ENCODE data around the gene EPS8. TPM values are rescaled to one million over a fixed set of nuclear protein-coding genes. Genes with fewer than 3 reads are reported as not detected.

Gene EPS8
- total RNA-seq, 1 experiment from 2014 or later, result 85.3 TPM

DNA sequence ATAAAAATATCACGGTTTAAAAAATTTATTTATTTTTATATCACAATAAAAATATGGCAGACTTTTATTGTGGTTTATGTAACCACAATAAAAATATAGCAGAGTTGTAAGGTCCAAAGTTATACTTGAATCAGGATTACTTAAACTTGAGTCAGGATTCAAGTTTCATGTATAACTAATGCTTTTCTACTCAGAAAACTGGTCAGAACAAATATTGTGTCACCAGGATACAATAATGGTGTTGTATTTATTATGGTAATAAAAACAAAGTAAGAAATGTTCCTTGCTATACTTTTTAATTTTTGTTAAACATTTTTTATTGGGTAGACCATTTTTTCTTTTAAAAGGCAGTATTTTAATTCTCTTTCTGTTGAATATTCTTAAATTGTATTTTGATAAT, 29.2 kb upstream of the EPS8 start:
- Mint-ChIP-seq H3K36me3 (ENCODE audit: insufficient read depth, unreplicated experiment) (no peaks in the 10 kb centered on the region), H3K4me3 (ENCODE audit: unreplicated experiment) (no peak overlapping the region), H3K27ac (ENCODE audit: low read depth, unreplicated experiment) (no peak overlapping the region), H3K4me1 (ENCODE audit: insufficient read depth, unreplicated experiment) (peaks cover 2% of the 10 kb centered on the region), H3K9me3 (ENCODE audit: unreplicated experiment) (no peaks in the 10 kb centered on the region), H3K27me3 (ENCODE audit: insufficient read depth, unreplicated experiment) (no peaks in the 10 kb centered on the region)
- no TSS peak for BruUV-seq (replicated peaks)
- ChIA-PET POLR2A (interaction anchor here (1.6 kb wide), 1 partner anchor 16 kb away, joined by 10 read pairs; no protein-coding TSS in a partner anchor), CTCF (no interaction called here)
- intact Hi-C loops (cut with micrococcal nuclease), result no loop called here
- no peak for DNase-seq (ENCODE audit: unreplicated experiment)
- TF ChIP-seq, protein P1, sequence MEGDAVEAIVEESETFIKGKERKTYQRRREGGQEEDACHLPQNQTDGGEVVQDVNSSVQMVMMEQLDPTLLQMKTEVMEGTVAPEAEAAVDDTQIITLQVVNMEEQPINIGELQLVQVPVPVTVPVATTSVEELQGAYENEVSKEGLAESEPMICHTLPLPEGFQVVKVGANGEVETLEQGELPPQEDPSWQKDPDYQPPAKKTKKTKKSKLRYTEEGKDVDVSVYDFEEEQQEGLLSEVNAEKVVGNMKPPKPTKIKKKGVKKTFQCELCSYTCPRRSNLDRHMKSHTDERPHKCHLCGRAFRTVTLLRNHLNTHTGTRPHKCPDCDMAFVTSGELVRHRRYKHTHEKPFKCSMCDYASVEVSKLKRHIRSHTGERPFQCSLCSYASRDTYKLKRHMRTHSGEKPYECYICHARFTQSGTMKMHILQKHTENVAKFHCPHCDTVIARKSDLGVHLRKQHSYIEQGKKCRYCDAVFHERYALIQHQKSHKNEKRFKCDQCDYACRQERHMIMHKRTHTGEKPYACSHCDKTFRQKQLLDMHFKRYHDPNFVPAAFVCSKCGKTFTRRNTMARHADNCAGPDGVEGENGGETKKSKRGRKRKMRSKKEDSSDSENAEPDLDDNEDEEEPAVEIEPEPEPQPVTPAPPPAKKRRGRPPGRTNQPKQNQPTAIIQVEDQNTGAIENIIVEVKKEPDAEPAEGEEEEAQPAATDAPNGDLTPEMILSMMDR (IDR thresholded peaks at IDR 0.05; ENCODE audit: unreplicated experiment), result no peak

- CTCF ChIA-PET, result no interaction called here
- POLR2A ChIA-PET, result interaction anchor here (0.5 kb wide), 1 partner anchor 33 kb away, joined by 3 read pairs; no protein-coding TSS in a partner anchor
- Mint-ChIP-seq H3K9me3 (ENCODE audit: unreplicated experiment) (no peaks in the 10 kb centered on the region), H3K4me1 (ENCODE audit: insufficient read depth, unreplicated experiment) (no peaks in the 10 kb centered on the region), H3K27me3 (ENCODE audit: insufficient read depth, unreplicated experiment) (no peaks in the 10 kb centered on the region), H3K27ac (ENCODE audit: low read depth, unreplicated experiment) (no peak overlapping the region), H3K4me3 (ENCODE audit: unreplicated experiment) (no peak overlapping the region), H3K36me3 (ENCODE audit: insufficient read depth, unreplicated experiment) (no peaks in the 10 kb centered on the region)
- TF ChIP-seq, protein P1 (IDR thresholded peaks at IDR 0.05; ENCODE audit: unreplicated experiment), result no peak
- no TSS peak for BruUV-seq (replicated peaks)
- no peak for DNase-seq (ENCODE audit: unreplicated experiment)
- intact Hi-C loops (cut with micrococcal nuclease), result no loop called here
These were observed 26.5 kb upstream of the EPS8 start for GRCh38 chr12:15815730-15816129.

- DNase-seq (ENCODE audit: unreplicated experiment), result no peak
- Mint-ChIP-seq H3K27ac (ENCODE audit: low read depth, unreplicated experiment) (no peak overlapping the region), H3K9me3 (ENCODE audit: unreplicated experiment) (no peaks in the 10 kb centered on the region), H3K4me1 (ENCODE audit: insufficient read depth, unreplicated experiment) (no peaks in the 10 kb centered on the region), H3K36me3 (ENCODE audit: insufficient read depth, unreplicated experiment) (no peaks in the 10 kb centered on the region), H3K27me3 (ENCODE audit: insufficient read depth, unreplicated experiment) (no peaks in the 10 kb centered on the region), H3K4me3 (ENCODE audit: unreplicated experiment) (no peak overlapping the region)
- ChIA-PET POLR2A (interaction anchor here (0.8 to 2.0 kb wide), 5 partner anchors 9 to 23 kb away, joined by 3 to 6 read pairs (median 5); partner anchors contain the start of gene EPS8), CTCF (no interaction called here)
- intact Hi-C loops (cut with micrococcal nuclease), result no loop called here
- BruUV-seq (replicated peaks), result no TSS peak
- TF ChIP-seq, protein P1 (IDR thresholded peaks at IDR 0.05; ENCODE audit: unreplicated experiment), result no peak
These were observed 22.3 kb upstream of the EPS8 start for GRCh38 chr12:15811214-15812127.

DNA sequence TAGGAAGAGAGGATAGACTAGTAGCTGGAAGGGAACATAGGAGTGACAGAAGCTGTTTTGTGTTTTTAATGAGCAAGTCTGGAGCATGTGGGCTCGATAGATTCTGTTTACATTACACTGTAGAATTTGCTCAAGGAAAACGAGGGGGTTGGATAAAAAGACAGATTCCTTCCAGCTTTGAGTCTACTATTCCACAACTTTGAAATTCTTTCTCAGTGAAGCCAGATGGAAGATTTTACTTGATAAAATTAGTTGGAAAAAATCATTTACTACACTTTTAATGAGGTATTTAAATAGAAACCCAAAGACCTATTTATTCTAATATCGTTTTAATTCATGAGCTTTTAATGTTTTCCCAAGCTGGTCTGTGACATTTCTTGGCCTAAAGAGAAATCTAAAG, 19.5 kb upstream of the EPS8 start:
- ChIA-PET POLR2A (interaction anchor here (0.6 to 2.8 kb wide), 2 partner anchors 20 to 357 kb away, joined by 3 to 12 read pairs; partner anchors contain the start of gene EPS8), CTCF (interaction anchor here (1.3 kb wide), 1 partner anchor 19 kb away, joined by 5 read pairs; no protein-coding TSS in a partner anchor)
- H3K9me3 Mint-ChIP-seq (ENCODE audit: unreplicated experiment), result no peaks in the 10 kb centered on the region
- no peak overlapping the region for H3K27ac Mint-ChIP-seq (ENCODE audit: low read depth, unreplicated experiment)
- no peak overlapping the region for H3K4me3 Mint-ChIP-seq (ENCODE audit: unreplicated experiment)
- TF ChIP-seq, protein P1 (IDR thresholded peaks at IDR 0.05; ENCODE audit: unreplicated experiment), result no peak
- BruUV-seq (replicated peaks), result no TSS peak
- no peaks in the 10 kb centered on the region for H3K27me3 Mint-ChIP-seq (ENCODE audit: insufficient read depth, unreplicated experiment)
- intact Hi-C loops (cut with micrococcal nuclease), result no loop called here
- no peak for DNase-seq (ENCODE audit: unreplicated experiment)
- H3K4me1 Mint-ChIP-seq (ENCODE audit: insufficient read depth, unreplicated experiment), result no peaks in the 10 kb centered on the region
- H3K36me3 Mint-ChIP-seq (ENCODE audit: insufficient read depth, unreplicated experiment), result no peaks in the 10 kb centered on the region

All from MCF 10A (cell line).